ENCODE measurements around the gene ANAPC16. TPM values are rescaled to one million over a fixed set of nuclear protein-coding genes. Genes with fewer than 3 reads are reported as not detected.
"Not testable (repeated sequence)": the region's sequence is repeated elsewhere in the genome, so short reads cannot be mapped to it uniquely, and the experiment has no call there.

ANAPC16 gene
- total RNA-seq, 6 experiments from 2014 or later, result 40.4 to 46.0 (median 40.7) TPM

- Mint-ChIP-seq H3K4me1 (ENCODE audit: low read depth) (peaks cover 6% of the 10 kb centered on the region), H3K27me3 (ENCODE audit: insufficient read depth) (no peaks in the 10 kb centered on the region; the same call in 1 of the 2 replicates), H3K4me3 (no peak overlapping the region), H3K36me3 (ENCODE audit: low read depth) (peaks cover 16% of the 10 kb centered on the region), H3K27ac (no peak overlapping the region), H3K9me3 (no peaks in the 10 kb centered on the region)
- TF ChIP-seq CTCF (IDR thresholded peaks at IDR 0.05), result no peak
- no peak for DNase-seq
Observed at GRCh38 chr10:72200883-72201282, 14.9 kb upstream of the ANAPC16 start.

- Mint-ChIP-seq H3K9me3 (no peaks in the 10 kb centered on the region), H3K36me3 (ENCODE audit: low read depth) (peaks cover 16% of the 10 kb centered on the region), H3K4me1 (ENCODE audit: low read depth) (peaks cover 6% of the 10 kb centered on the region), H3K27ac (no peak overlapping the region), H3K4me3 (no peak overlapping the region), H3K27me3 (ENCODE audit: insufficient read depth) (no peaks in the 10 kb centered on the region; the same call in 1 of the 2 replicates)
- no peak for DNase-seq
- no peak for TF ChIP-seq CTCF (IDR thresholded peaks at IDR 0.05)
Observed at GRCh38 chr10:72201293-72201692, 14.5 kb upstream of the ANAPC16 start.

GRCh38 chr10:72204296-72204695 lies 11.5 kb upstream of the ANAPC16 start:
- H3K27me3 Mint-ChIP-seq (ENCODE audit: insufficient read depth), result no peaks in the 10 kb centered on the region; the same call in 1 of the 2 replicates
- H3K4me1 Mint-ChIP-seq (ENCODE audit: low read depth), result no peaks in the 10 kb centered on the region
- TF ChIP-seq CTCF (IDR thresholded peaks at IDR 0.05), result no peak
- no peak for DNase-seq
- no peak overlapping the region for H3K27ac Mint-ChIP-seq
- peaks cover 9% of the 10 kb centered on the region for H3K36me3 Mint-ChIP-seq (ENCODE audit: low read depth)
- no peaks in the 10 kb centered on the region for H3K9me3 Mint-ChIP-seq
- no peak overlapping the region for H3K4me3 Mint-ChIP-seq

- Mint-ChIP-seq H3K27me3 (ENCODE audit: insufficient read depth) (no peaks in the 10 kb centered on the region; the same call in 1 of the 2 replicates), H3K4me3 (no peak overlapping the region), H3K27ac (no peak overlapping the region), H3K36me3 (ENCODE audit: low read depth) (peaks cover 5% of the 10 kb centered on the region), H3K9me3 (no peaks in the 10 kb centered on the region), H3K4me1 (ENCODE audit: low read depth) (no peaks in the 10 kb centered on the region)
- TF ChIP-seq CTCF (IDR thresholded peaks at IDR 0.05), result no peak
- no peak for DNase-seq
Observed at GRCh38 chr10:72204724-72205123, 11.1 kb upstream of the ANAPC16 start.

GRCh38 chr10:72206511-72207229 lies 9.1 kb upstream of the ANAPC16 start:
- DNase-seq, result no peak
- peaks cover 12% of the 10 kb centered on the region; the same call in 1 of the 2 replicates for H3K36me3 Mint-ChIP-seq (ENCODE audit: low read depth)
- no peak for TF ChIP-seq CTCF (IDR thresholded peaks at IDR 0.05)
- H3K4me3 Mint-ChIP-seq, result no peak overlapping the region
- no peak overlapping the region for H3K27ac Mint-ChIP-seq
- H3K27me3 Mint-ChIP-seq (ENCODE audit: insufficient read depth), result no peaks in the 10 kb centered on the region; the same call in 1 of the 2 replicates
- no peaks in the 10 kb centered on the region for H3K9me3 Mint-ChIP-seq
- no peaks in the 10 kb centered on the region for H3K4me1 Mint-ChIP-seq (ENCODE audit: low read depth)

DNA sequence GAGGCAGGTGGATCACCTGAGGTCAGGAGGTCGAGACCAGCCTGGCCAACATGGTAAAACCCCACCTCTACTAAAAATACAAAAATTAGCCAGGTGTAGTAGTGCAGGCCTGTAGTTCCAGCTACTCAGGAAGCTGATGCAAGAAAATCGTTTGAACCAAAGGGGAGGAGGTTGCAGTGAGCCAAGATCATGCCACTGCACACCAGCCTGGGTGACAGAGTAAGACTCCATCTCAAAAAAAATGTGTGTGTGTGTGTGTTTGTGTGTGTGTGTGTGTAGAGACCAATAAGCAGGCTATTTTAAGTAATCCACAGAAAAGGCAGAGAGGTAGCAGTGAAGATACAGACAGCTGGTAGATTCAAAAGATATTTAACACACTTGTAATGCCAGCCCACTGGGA lies 7.3 kb upstream of the ANAPC16 start:
- H3K27ac Mint-ChIP-seq; H3K27me3 Mint-ChIP-seq (ENCODE audit: insufficient read depth); H3K9me3 Mint-ChIP-seq; H3K4me3 Mint-ChIP-seq; H3K36me3 Mint-ChIP-seq (ENCODE audit: low read depth); H3K4me1 Mint-ChIP-seq (ENCODE audit: low read depth); DNase-seq: not testable (repeated sequence)

- not testable (repeated sequence) for H3K36me3 Mint-ChIP-seq (ENCODE audit: low read depth); DNase-seq; H3K4me3 Mint-ChIP-seq
Observed at GRCh38 chr10:72211381-72211780, 4.4 kb upstream of the ANAPC16 start.

GRCh38 chr10:72211832-72212231 lies 4.0 kb upstream of the ANAPC16 start:
- not testable (repeated sequence) for H3K27ac Mint-ChIP-seq; H3K27me3 Mint-ChIP-seq (ENCODE audit: insufficient read depth); H3K9me3 Mint-ChIP-seq; H3K4me3 Mint-ChIP-seq; DNase-seq; H3K36me3 Mint-ChIP-seq (ENCODE audit: low read depth)
- peaks cover 16% of the 10 kb centered on the region for H3K4me1 Mint-ChIP-seq (ENCODE audit: low read depth)

More at GRCh38 chr10:72211381-72211780, 4.4 kb upstream of the ANAPC16 start:
- not testable (repeated sequence) for H3K9me3 Mint-ChIP-seq; H3K27ac Mint-ChIP-seq; H3K27me3 Mint-ChIP-seq (ENCODE audit: insufficient read depth)
- peaks cover 13% of the 10 kb centered on the region; the same call in 1 of the 2 replicates for H3K4me1 Mint-ChIP-seq (ENCODE audit: low read depth)
